IgD-negative memory B cell (primary cell): ENCODE results near the gene MAPK12. TPM values are rescaled to one million over a fixed set of nuclear protein-coding genes. Genes with fewer than 3 reads are reported as not detected.

Experiments used
- H3K27ac Mint-ChIP-seq, 3 donors: one replicate each; pipeline ENCODE4 v1.8.0; 2020 to 2022; ENCODE audit warnings: mild to moderate bottlenecking in 3 of 3, mixed read lengths in 3 of 3, moderate library complexity in 1 of 3
- H3K27me3 Mint-ChIP-seq: one replicate; pipeline ENCODE4 v1.8.0; 2021; ENCODE audit warnings: mixed read lengths
- H3K36me3 Mint-ChIP-seq: one replicate; pipeline ENCODE4 v1.8.0; 2020; ENCODE audit warnings: mild to moderate bottlenecking, mixed read lengths
- H3K4me1 Mint-ChIP-seq, 3 donors: one replicate each; pipeline ENCODE4 v1.8.0; 2020 to 2022; ENCODE audit warnings: mixed read lengths in 3 of 3, mild to moderate bottlenecking in 1 of 3
- H3K4me3 Mint-ChIP-seq, 4 donors: one replicate each; pipeline ENCODE4 v1.8.0; 2020 to 2022; ENCODE audit warnings: mild to moderate bottlenecking in 4 of 4, mixed read lengths in 4 of 4, moderate library complexity in 3 of 4
- H3K9me3 Mint-ChIP-seq, 3 donors: one replicate each; pipeline ENCODE4 v1.8.0; 2020 to 2021; ENCODE audit warnings: mixed read lengths in 3 of 3, mild to moderate bottlenecking in 1 of 3
- polyA plus RNA-seq: library from polyadenylated mRNA; unstranded; fragments of 300-500 nt; fragmentation: Illumina TruSeq; gene quantifications from one replicate; pipeline ENCODE4 v1.2.3, GENCODE V29; 2021

The MAPK12 gene
- polyA plus RNA-seq, 1 donor from 2014 or later: 0.94 TPM

- Mint-ChIP-seq H3K4me3 (peak overlapping the region in 1 of 4 donors; percentile 33), H3K4me1 (peaks cover 0 to under 1% (median under 1%) of the 10 kb centered on the region in 3 donors), H3K9me3 (no peaks in the 10 kb centered on the region), H3K36me3 (peaks cover 2% of the 10 kb centered on the region), H3K27me3 (no peaks in the 10 kb centered on the region), H3K27ac (peak overlapping the region in 1 of 3 donors; percentile 39)
Observed at GRCh38 chr22:50219800-50220602, 41.5 kb downstream of the MAPK12 start.

- Mint-ChIP-seq H3K9me3 (no peaks in the 10 kb centered on the region), H3K27ac (peak overlapping the region in 1 of 3 donors; percentile 39), H3K36me3 (peaks cover 3% of the 10 kb centered on the region), H3K4me3 (no peak overlapping the region), H3K4me1 (peaks cover 3 to 5% (median 5%) of the 10 kb centered on the region in 3 donors), H3K27me3 (no peaks in the 10 kb centered on the region)
Observed at GRCh38 chr22:50218996-50219727, 42.3 kb downstream of the MAPK12 start.

- H3K27ac Mint-ChIP-seq: no peak overlapping the region
- H3K4me1 Mint-ChIP-seq: peaks cover 3 to 5% (median 5%) of the 10 kb centered on the region in 3 donors
- H3K36me3 Mint-ChIP-seq: peaks cover 5% of the 10 kb centered on the region
- H3K9me3 Mint-ChIP-seq: no peaks in the 10 kb centered on the region
- H3K4me3 Mint-ChIP-seq: no peak overlapping the region
- H3K27me3 Mint-ChIP-seq: no peaks in the 10 kb centered on the region
Observed at GRCh38 chr22:50218153-50218995, 43.1 kb downstream of the MAPK12 start.

GRCh38 chr22:50217543-50218152 lies 43.8 kb downstream of the MAPK12 start:
- Mint-ChIP-seq H3K9me3 (no peaks in the 10 kb centered on the region), H3K4me1 (peaks cover 3 to 5% (median 5%) of the 10 kb centered on the region in 3 donors), H3K4me3 (no peak overlapping the region), H3K36me3 (peaks cover 5% of the 10 kb centered on the region), H3K27ac (no peak overlapping the region), H3K27me3 (no peaks in the 10 kb centered on the region)

GRCh38 chr22:50216684-50217520 lies 44.6 kb downstream of the MAPK12 start:
- H3K9me3 Mint-ChIP-seq: no peaks in the 10 kb centered on the region
- no peaks in the 10 kb centered on the region for H3K27me3 Mint-ChIP-seq
- peaks cover 5% of the 10 kb centered on the region for H3K36me3 Mint-ChIP-seq
- H3K27ac Mint-ChIP-seq: no peak overlapping the region
- H3K4me1 Mint-ChIP-seq: peaks cover 3 to 6% (median 5%) of the 10 kb centered on the region in 3 donors
- H3K4me3 Mint-ChIP-seq: no peak overlapping the region

GRCh38 chr22:50216055-50216683 lies 45.3 kb downstream of the MAPK12 start:
- Mint-ChIP-seq H3K27me3 (no peaks in the 10 kb centered on the region), H3K9me3 (no peaks in the 10 kb centered on the region), H3K4me1 (peaks cover 3 to 6% (median 5%) of the 10 kb centered on the region in 3 donors), H3K36me3 (peaks cover 5% of the 10 kb centered on the region), H3K4me3 (no peak overlapping the region), H3K27ac (peak overlapping the region in 2 of 3 donors; percentile 64 to 92)

- no peaks in the 10 kb centered on the region for H3K27me3 Mint-ChIP-seq
Observed at GRCh38 chr22:50215297-50216054, 46.0 kb downstream of the MAPK12 start.

GRCh38 chr22:50213263-50213662 lies 48.2 kb downstream of the MAPK12 start:
- Mint-ChIP-seq H3K36me3 (peaks cover 3% of the 10 kb centered on the region), H3K27ac (no peak overlapping the region), H3K9me3 (no peaks in the 10 kb centered on the region), H3K27me3 (no peaks in the 10 kb centered on the region), H3K4me1 (peaks cover 8 to 12% (median 9%) of the 10 kb centered on the region in 3 donors), H3K4me3 (no peak overlapping the region)

More at GRCh38 chr22:50215297-50216054, 46.0 kb downstream of the MAPK12 start:
- Mint-ChIP-seq H3K4me3 (no peak overlapping the region), H3K9me3 (no peaks in the 10 kb centered on the region), H3K4me1 (peaks cover 3 to 8% (median 5%) of the 10 kb centered on the region in 3 donors), H3K27ac (peak overlapping the region in 2 of 3 donors; percentile 85 to 92), H3K36me3 (peaks cover 3% of the 10 kb centered on the region)

GRCh38 chr22:50211147-50211546 lies 50.3 kb downstream of the MAPK12 start:
- Mint-ChIP-seq H3K9me3 (no peaks in the 10 kb centered on the region), H3K36me3 (peaks cover 3% of the 10 kb centered on the region), H3K27ac (peak overlapping the region in 2 of 3 donors; percentile 25 to 38), H3K4me1 (peaks cover 9 to 17% (median 15%) of the 10 kb centered on the region in 3 donors), H3K27me3 (no peaks in the 10 kb centered on the region), H3K4me3 (peak overlapping the region in 1 of 4 donors; percentile 26)

GRCh38 chr22:50210378-50211139 lies 50.9 kb downstream of the MAPK12 start:
- Mint-ChIP-seq H3K36me3 (peaks cover 3% of the 10 kb centered on the region), H3K27me3 (no peaks in the 10 kb centered on the region), H3K9me3 (no peaks in the 10 kb centered on the region), H3K27ac (peak overlapping the region in 1 of 3 donors; percentile 25), H3K4me1 (peaks cover 9 to 17% (median 15%) of the 10 kb centered on the region in 3 donors), H3K4me3 (peak overlapping the region in 1 of 4 donors; percentile 26)

- H3K4me3 Mint-ChIP-seq: peak overlapping the region in 1 of 4 donors; percentile 9
- peaks cover 3% of the 10 kb centered on the region for H3K36me3 Mint-ChIP-seq
Observed at GRCh38 chr22:50209893-50210292, 51.6 kb downstream of the MAPK12 start.

More at GRCh38 chr22:50209893-50210292, 51.6 kb downstream of the MAPK12 start:
- Mint-ChIP-seq H3K9me3 (no peaks in the 10 kb centered on the region), H3K27ac (peak overlapping the region; percentile 27 to 80 (median 78)), H3K27me3 (no peaks in the 10 kb centered on the region), H3K4me1 (peaks cover 8 to 19% (median 16%) of the 10 kb centered on the region in 3 donors)
